ENCODE results near the gene PRSS50. TPM values are rescaled to one million over a fixed set of nuclear protein-coding genes. Genes with fewer than 3 reads are reported as not detected.

Gene PRSS50
- total RNA-seq, 1 experiment from 2014 or later, result not detected

GRCh38 chr3:46676601-46677410 lies 40.9 kb downstream of the PRSS50 start:
- Histone ChIP-seq H3K4me1 (no peaks in the 10 kb centered on the region), H3K4me3 (ENCODE audit: low read depth, low read length) (no peak overlapping the region), H3K27me3 (replicated peaks; ENCODE audit: control insufficient read depth, insufficient read depth, low read length) (no peaks in the 10 kb centered on the region), H3K9me3 (no peaks in the 10 kb centered on the region), H3K36me3 (ENCODE audit: control insufficient read depth, insufficient read depth, low read length) (no peaks in the 10 kb centered on the region)
- CTCF ChIA-PET, result no interaction called here
- DNase-seq, result no peak
- no peak for TF ChIP-seq CTCF (IDR thresholded peaks at IDR 0.05; ENCODE audit: insufficient read depth in 1 of 2, low read depth in 1 of 2, low read length in 1 of 2, severe bottlenecking in 1 of 2, unreplicated experiment in 1 of 2)
- H3K27me3 Mint-ChIP-seq (ENCODE audit: insufficient read depth, unreplicated experiment), result no peaks in the 10 kb centered on the region
- no peaks in the 10 kb centered on the region for H3K9me3 Mint-ChIP-seq (ENCODE audit: unreplicated experiment)
- intact Hi-C loops (cut with micrococcal nuclease; ENCODE audit: unreplicated experiment), result no loop called here
- POLR2A ChIA-PET, result no interaction called here
- no TSS peak for BruUV-seq (replicated peaks)
- H3K4me3 Mint-ChIP-seq (ENCODE audit: unreplicated experiment), result no peak overlapping the region
- no peak overlapping the region for H3K27ac Mint-ChIP-seq (ENCODE audit: unreplicated experiment)
- no peaks in the 10 kb centered on the region for H3K36me3 Mint-ChIP-seq (ENCODE audit: insufficient read depth, unreplicated experiment)
- no peaks in the 10 kb centered on the region for H3K4me1 Mint-ChIP-seq (ENCODE audit: low read depth, unreplicated experiment)

DNA sequence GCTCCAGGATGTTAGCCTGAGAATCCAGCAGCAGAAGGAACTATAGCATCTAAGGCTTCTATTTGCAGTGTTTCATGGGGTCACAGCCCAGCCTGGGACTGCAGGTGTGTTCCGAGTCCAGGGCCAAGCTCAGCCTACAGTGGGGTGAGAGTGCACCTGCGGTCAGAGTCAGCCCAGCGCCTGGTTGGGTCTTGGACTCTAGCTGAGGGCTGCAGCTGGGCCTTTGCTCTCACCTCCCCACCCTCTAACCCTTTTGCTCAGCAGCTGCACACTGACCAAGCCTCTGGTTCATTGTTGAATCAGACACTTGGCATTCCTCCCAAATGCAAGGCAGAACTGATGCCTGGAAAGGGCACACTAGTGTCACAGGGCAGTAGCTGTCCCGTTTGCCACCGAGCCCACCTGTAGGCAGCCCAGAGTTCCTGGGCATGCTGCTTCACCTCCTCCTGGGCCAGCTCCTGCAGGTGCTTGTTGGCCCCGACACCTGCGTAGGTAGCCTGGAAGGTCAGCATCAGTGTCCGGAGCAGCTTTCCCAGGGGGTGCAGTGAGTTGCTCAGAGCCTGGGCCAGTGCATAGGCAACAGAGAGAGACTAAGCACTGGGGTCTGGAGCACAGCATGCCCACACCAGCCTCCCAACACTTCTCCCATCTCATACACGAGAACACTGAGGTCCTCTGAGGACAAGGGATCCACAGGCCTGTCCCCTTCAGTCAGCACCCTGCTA lies 41.7 kb downstream of the PRSS50 start:
- H3K4me3 Mint-ChIP-seq (ENCODE audit: unreplicated experiment), result no peak overlapping the region
- no peaks in the 10 kb centered on the region for H3K4me1 ChIP-seq
- DNase-seq, result no peak
- H3K4me3 ChIP-seq (ENCODE audit: low read depth, low read length), result no peak overlapping the region
- ChIA-PET POLR2A (no interaction called here), CTCF (no interaction called here)
- no peak overlapping the region for H3K27ac Mint-ChIP-seq (ENCODE audit: unreplicated experiment)
- H3K36me3 ChIP-seq (ENCODE audit: control insufficient read depth, insufficient read depth, low read length), result no peaks in the 10 kb centered on the region
- no TSS peak for BruUV-seq (replicated peaks)
- no peaks in the 10 kb centered on the region for H3K4me1 Mint-ChIP-seq (ENCODE audit: low read depth, unreplicated experiment)
- no peak for TF ChIP-seq CTCF (IDR thresholded peaks at IDR 0.05; ENCODE audit: insufficient read depth in 1 of 2, low read depth in 1 of 2, low read length in 1 of 2, severe bottlenecking in 1 of 2, unreplicated experiment in 1 of 2)
- H3K9me3 Mint-ChIP-seq (ENCODE audit: unreplicated experiment), result no peaks in the 10 kb centered on the region
- intact Hi-C loops (cut with micrococcal nuclease; ENCODE audit: unreplicated experiment), result no loop called here
- H3K9me3 ChIP-seq, result no peaks in the 10 kb centered on the region
- no peaks in the 10 kb centered on the region for H3K36me3 Mint-ChIP-seq (ENCODE audit: insufficient read depth, unreplicated experiment)
- H3K27me3 Mint-ChIP-seq (ENCODE audit: insufficient read depth, unreplicated experiment), result no peaks in the 10 kb centered on the region
- H3K27me3 ChIP-seq (replicated peaks; ENCODE audit: control insufficient read depth, insufficient read depth, low read length), result no peaks in the 10 kb centered on the region

GRCh38 chr3:46675426-46675825 lies 42.2 kb downstream of the PRSS50 start:
- Mint-ChIP-seq H3K4me3 (ENCODE audit: unreplicated experiment) (no peak overlapping the region), H3K27ac (ENCODE audit: unreplicated experiment) (no peak overlapping the region), H3K4me1 (ENCODE audit: low read depth, unreplicated experiment) (no peaks in the 10 kb centered on the region), H3K36me3 (ENCODE audit: insufficient read depth, unreplicated experiment) (no peaks in the 10 kb centered on the region), H3K27me3 (ENCODE audit: insufficient read depth, unreplicated experiment) (no peaks in the 10 kb centered on the region), H3K9me3 (ENCODE audit: unreplicated experiment) (no peaks in the 10 kb centered on the region)
- no peak for DNase-seq
- POLR2A ChIA-PET, result no interaction called here
- H3K36me3 ChIP-seq (ENCODE audit: control insufficient read depth, insufficient read depth, low read length), result no peaks in the 10 kb centered on the region
- H3K9me3 ChIP-seq, result no peaks in the 10 kb centered on the region
- H3K4me3 ChIP-seq (ENCODE audit: low read depth, low read length), result no peak overlapping the region
- CTCF ChIA-PET, result no interaction called here
- intact Hi-C loops (cut with micrococcal nuclease; ENCODE audit: unreplicated experiment), result no loop called here
- no peaks in the 10 kb centered on the region for H3K27me3 ChIP-seq (replicated peaks; ENCODE audit: control insufficient read depth, insufficient read depth, low read length)
- TF ChIP-seq CTCF (IDR thresholded peaks at IDR 0.05; ENCODE audit: insufficient read depth in 1 of 2, low read depth in 1 of 2, low read length in 1 of 2, severe bottlenecking in 1 of 2, unreplicated experiment in 1 of 2), result no peak
- H3K4me1 ChIP-seq, result no peaks in the 10 kb centered on the region
- BruUV-seq (replicated peaks), result no TSS peak
